COLO829 (cell line): ENCODE data around the gene TFF2.

ENCODE experiments used
- DNase-seq: peaks from one replicate; pipeline ENCODE4 v3.0.0; 2012; ENCODE audit warnings: low spot score

TFF2 gene

GRCh38 chr21:42350927-42351426 lies at the start of gene TFF2:
Gene TFF2, minus strand, starts transcription at chr21:42350994. Its CDS starts 37 bp downstream, at chr21:42350957.
- no peak for DNase-seq

- no peak for DNase-seq
Measured at GRCh38 chr21:42400525-42400924, 49.7 kb upstream of the TFF2 start.

GRCh38 chr21:42398436-42399028 lies 47.7 kb upstream of the TFF2 start:
- DNase-seq = no peak

- DNase-seq = no peak
Measured at GRCh38 chr21:42397746-42398394, 47.1 kb upstream of the TFF2 start.

- DNase-seq = no peak
Measured at GRCh38 chr21:42396799-42397745, 46.3 kb upstream of the TFF2 start.

- DNase-seq = no peak
Measured at GRCh38 chr21:42395905-42396651, 45.3 kb upstream of the TFF2 start, which contains the start of gene TMPRSS3. Gene TMPRSS3, minus strand, starts transcription at chr21:42396052. Its CDS starts 635 bp downstream, at chr21:42395417.

GRCh38 chr21:42395302-42395701 lies 44.5 kb upstream of the TFF2 start:
- DNase-seq = no peak

- DNase-seq = no peak
Measured at GRCh38 chr21:42393443-42393950, 42.7 kb upstream of the TFF2 start.

- DNase-seq = no peak
Measured at GRCh38 chr21:42392731-42393442, 42.1 kb upstream of the TFF2 start.

- DNase-seq = no peak
Measured at GRCh38 chr21:42391297-42391696, 40.5 kb upstream of the TFF2 start.

GRCh38 chr21:42390696-42391095 lies 39.9 kb upstream of the TFF2 start:
- DNase-seq = no peak

GRCh38 chr21:42390193-42390592 lies 39.4 kb upstream of the TFF2 start:
- DNase-seq = no peak

GRCh38 chr21:42389449-42389835 lies 38.6 kb upstream of the TFF2 start:
- DNase-seq = peak; percentile 39

GRCh38 chr21:42388740-42389448 lies 38.1 kb upstream of the TFF2 start:
- DNase-seq = no peak

GRCh38 chr21:42387843-42388340 lies 37.1 kb upstream of the TFF2 start:
- DNase-seq = no peak

- DNase-seq = no peak
Measured at GRCh38 chr21:42387164-42387563, 36.4 kb upstream of the TFF2 start.

GRCh38 chr21:42386034-42386591 lies 35.3 kb upstream of the TFF2 start:
- no peak for DNase-seq

- no peak for DNase-seq
Measured at GRCh38 chr21:42385619-42386018, 34.8 kb upstream of the TFF2 start.

GRCh38 chr21:42384989-42385388 lies 34.2 kb upstream of the TFF2 start:
- no peak for DNase-seq
